ENCODE results near the gene MEX3B.

Gene MEX3B

GRCh38 chr15:82045892-82046665 lies at the start of gene MEX3B:
Gene MEX3B, minus strand, starts transcription at chr15:82046018. Its CDS starts 313 bp downstream, at chr15:82045705.
- DNase-seq = peak; percentile 83

- no peak for DNase-seq
Measured at GRCh38 chr15:82093774-82094211, 48.0 kb upstream of the MEX3B start.

DNA sequence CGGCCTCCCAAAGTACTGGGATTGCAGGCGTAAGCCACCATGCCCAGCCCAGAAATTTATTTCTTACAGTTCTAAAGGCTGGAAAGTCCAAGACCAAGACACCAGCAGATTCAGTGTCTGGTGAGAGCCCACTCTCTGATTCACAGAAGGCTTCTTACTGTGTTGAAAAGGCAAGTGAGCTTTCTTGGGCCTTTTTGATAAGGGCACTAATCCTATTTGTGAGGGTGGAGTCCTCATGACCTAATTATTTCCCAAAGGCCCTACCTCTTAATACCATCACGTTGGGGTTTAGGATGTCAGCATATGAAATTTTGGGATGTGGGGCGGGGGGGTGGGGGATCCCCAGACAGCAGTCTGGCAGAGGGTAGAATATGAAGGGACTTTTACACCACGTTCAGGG lies 47.5 kb upstream of the MEX3B start:
- no peak for DNase-seq

GRCh38 chr15:82091636-82092140 lies 45.9 kb upstream of the MEX3B start:
- DNase-seq = no peak

GRCh38 chr15:82086243-82086995 lies 40.6 kb upstream of the MEX3B start:
- no peak for DNase-seq

DNA sequence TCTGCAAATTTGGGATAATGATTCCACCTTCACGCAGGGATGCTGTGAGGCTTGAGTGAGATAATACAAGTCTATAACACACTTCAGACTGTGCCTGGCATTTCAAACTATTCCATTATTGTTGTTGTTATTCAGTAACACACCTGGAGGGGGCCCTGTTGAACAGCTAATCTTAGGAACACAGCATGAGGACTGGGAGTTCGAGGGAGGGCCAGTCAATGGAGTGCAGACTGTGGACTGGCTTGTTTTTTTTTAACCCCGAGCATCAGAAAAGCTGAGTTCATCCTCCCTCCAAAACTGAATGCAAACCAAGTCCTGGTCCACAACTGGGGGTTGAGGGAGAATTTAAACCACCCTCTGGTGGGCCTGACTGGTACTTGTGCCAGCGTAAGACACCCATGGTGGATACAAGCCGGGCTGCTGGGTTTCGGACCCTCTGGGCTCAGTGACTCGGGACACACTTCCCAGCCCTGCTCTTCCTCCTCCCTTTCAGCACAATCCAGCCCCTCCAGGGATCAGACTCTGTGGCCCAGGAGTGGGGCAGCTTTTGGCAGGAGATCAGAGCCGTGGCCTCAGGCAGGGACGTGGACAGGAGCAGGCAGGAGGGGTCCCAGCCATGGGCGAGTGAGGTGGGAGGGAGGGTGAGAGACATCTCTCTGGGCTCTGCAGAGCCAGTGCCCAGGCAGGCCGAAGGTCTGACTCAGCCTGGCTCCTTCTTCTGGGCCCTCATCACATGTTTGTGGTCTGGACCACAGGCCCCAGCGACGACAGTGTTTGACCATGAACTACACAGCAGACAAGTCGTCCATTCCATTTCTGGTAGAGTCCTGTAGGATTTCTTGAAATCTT lies 36.3 kb upstream of the MEX3B start:
- DNase-seq = no peak

DNA sequence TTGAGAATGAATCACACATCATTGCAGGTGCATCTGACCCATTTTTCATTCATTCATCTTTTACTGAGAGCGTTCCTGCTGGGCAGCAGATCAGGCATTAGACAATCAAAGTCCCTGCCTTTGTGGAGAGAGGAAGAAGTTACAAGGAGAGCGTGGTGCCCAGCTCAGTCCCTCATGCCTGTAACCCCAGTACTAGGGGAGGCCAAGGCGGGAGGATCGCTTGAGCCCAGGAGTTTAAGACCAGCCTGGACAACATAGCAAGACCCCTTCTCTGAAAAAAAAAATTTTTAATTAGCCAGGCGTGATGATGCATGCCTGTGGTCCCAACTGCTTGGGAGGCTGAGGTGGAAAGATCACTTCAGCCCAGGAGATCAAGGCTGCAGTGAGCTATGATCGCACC lies 35.0 kb upstream of the MEX3B start:
- no peak for DNase-seq

- no peak for DNase-seq
Measured at GRCh38 chr15:82079736-82080135, 33.9 kb upstream of the MEX3B start.

DNA sequence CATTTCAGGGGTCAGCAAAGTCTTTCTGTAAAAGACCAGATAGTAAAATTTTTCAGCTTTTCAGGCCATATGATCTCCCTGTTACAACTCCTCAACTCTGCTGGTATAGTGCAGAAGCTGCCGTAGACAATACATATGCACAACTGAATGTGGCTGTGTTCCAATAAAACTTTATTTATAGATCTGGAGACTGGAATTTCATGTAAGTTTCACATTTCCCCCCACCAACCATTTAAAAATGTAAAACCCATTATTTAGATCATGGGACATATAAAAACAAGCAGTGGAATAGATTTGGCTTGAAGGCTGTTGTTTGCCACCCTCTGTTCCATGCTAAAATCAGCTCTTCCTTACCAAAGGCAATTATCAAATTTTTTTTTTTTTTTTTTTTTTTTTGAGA lies 28.8 kb upstream of the MEX3B start:
- no peak for DNase-seq

DNA sequence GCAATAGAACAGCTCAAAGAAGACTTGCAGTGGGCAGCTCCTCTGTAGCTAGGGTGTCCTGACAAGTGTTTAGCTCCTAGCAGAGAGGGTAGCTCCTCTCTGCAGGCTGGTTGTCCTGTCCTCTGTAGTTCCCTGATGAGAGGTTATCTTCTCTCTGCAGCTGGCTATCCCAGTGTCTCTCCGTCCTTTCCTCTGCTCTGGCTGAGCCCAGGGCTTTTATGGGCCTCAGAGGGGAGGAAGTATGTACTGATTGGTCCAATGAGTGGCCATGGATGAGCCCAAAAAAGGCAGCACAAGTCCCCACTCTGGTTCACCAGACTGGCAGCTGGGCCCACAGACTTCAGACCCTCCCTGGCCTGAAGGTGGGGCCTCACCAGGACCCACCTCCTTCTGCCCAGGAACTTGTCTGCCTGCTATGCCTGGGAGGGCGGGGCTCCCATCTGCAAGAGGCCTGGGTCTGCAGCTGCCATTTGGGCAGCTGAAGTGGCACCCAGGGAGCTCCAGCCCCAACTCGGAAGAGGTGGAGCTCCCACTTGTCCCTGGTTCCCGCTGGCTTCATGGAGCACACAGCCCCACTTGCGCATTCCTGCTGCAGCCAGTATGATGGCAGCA lies 27.2 kb upstream of the MEX3B start:
- DNase-seq = no peak

DNA sequence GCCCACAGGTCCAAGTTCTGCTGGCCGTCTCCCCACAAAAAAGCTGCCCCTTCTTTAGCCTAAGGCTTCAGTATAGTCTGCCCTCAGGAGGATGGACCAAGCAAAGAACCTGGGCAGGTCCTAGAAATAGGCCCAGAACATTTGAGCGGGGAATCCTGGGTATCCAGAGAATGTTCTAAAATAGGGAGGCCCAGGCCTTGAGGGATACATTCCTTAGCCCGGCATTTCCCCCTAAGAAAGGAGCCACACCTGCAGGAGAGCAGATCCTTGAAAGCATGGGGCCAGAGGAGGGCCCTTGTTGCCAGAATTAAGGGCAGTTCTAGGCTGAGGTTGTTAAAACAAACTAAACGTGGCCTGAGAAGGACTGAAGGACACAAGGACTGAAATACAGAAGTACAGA lies 20.6 kb upstream of the MEX3B start:
- DNase-seq = no peak

DNA sequence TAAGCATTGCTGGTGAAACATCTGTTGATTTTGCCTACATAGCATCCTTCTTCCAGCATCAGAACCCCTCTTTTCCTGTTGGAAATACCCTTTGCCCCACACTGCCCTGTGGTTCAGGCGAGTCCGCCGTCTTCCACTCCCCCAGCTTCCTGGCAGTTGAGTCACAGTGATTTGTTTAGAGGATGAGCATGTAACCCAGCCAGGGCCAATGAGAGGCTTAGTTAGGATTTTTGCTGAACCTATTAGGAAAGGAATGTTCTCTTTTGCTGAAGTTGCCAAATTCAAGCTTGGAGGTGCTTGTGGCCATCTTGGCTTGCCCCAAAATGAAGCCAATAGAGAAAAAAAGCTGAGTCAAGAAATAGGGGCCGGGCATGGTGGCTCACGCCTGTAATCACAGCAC lies 19.0 kb upstream of the MEX3B start:
- DNase-seq = no peak

DNA sequence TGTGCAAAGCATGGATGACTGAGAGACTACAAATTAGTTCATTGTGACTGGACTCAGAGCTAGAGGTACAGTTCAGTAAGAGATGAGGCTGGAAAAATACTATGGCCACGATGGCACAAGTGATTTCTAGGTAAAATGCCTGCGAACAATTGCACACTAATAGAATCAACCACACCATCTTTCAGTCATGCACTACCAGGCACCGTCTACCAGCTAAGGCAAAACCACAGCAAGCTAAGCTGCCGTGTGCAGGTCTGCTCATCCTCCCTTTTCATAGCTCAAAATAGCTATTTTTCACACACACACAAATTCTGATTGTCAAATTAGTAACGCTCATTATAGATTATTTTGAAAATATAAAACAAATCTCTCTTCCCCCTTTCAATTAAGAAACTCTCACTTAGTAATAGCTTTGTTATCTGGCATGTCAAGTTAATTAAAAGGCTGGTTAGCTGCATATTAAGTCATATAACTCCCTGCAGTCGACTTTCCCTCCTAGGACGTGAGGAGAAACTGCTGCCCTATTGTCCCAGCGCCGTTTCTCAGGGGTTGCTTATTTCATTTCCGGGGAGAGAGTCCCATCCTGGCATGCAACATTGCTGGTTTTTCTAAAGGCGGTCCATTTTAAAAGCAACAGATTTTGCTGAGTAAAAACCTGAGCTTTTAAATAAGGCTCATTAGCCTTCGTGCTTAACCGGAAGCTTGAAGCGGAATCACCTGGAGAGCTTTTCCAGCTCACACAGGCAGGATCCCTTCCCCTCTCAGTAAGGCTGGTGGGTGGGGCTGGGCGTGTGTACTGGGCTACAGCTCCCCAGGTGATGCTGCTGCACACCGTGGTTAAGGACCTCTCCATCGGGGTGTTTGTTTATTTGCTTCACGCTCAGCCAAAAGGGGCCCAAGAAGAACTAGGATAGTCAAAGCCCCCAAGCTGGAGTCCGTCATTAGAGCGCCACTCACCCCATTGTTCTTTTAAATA lies 16.9 kb upstream of the MEX3B start:
- DNase-seq = no peak

- DNase-seq = no peak
Measured at GRCh38 chr15:82060817-82061216, 15.0 kb upstream of the MEX3B start.

DNA sequence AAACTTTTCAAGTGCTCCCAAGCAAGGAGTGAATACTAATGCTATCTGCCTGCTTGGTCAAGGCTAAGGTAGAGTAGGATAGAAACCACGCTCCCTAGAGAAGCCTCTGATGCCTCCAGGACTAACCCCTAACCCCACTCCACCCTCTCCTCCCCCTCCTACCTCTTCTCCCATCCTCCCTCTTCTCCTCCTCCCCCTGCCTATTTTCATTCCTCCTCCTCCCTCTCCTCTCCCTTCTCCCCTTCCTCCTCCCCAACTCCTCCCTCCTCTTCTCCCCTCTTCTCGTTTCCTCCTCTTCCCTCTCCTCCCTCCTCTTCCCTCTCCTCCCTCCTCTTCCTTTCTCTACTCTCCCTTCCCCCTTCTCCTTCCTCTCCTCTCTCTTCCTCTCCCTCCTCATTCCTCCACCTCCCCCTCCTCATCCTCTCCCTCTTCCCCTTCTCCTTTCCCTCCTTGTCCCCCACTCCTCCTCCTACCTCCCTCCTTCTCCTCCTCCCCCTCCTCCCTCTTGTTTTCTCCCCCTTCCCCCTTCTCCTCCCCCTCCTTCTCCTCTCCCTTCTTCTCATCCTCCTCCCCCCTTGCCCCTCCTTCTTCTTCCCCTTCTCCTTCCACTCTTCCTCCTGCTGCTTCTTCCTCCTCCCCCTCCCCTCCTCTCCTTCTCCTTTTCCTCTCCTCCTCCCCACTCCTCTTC lies 12.8 kb upstream of the MEX3B start:
- no peak for DNase-seq

DNA sequence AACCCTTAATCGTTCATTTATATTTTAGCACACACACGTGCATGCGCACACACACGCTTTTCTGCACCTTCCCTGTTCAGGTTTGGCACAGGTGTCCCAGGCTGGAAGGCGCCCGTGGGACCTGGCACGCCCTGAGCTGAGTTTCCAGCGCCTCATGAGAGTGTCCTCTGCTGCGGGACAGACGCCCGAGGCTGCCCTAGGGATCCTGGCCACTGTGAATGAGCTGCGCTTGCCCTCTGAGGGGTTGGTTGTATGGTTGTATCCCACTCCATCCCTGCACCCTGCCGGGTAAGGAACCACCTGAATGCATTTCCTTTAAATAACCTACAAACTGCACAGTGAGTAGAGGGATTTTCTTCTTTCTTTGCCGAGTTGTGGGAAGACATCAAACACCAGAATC lies 12.2 kb upstream of the MEX3B start:
- no peak for DNase-seq

DNA sequence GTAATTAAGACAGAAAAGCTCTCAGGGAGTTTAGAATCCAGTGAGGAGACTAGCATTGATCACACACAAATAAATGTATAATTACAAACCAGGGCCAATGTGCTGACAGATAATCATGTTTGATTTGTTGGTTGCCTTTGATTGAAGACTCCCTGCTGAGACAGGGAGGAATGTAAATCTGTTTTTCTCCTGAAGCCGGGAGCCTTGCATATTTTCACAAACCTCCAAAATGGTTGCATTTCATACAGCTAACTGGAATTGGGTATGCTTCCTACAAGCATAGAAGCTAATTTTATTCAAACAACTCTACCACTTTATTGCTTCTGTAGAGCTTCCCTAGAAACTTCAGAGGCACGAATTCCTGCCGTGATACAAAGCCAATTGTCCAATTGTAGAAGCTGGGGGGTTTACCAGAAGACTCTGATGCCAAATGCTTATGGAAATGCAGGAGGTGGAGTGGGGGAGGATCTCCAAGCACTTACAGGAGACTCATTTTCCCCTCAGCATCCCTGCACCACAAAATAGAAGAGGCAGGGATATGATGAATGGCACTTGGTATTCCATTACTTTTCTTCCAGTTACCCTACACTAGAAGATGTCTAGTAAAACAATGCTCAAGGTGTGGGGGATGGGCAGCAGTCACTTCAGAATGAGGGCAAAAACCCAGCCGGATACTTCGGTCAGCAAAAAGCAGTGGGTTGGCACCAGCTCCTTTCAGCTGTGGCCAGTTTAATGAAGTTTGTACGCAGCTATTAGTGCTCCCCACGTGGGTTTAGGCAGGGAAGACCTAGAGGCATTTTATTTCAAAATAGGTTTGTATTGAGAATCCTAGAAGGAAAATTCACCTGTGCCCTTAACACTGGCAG lies 11.4 kb upstream of the MEX3B start:
- no peak for DNase-seq

- no peak for DNase-seq
Measured at GRCh38 chr15:82052751-82053150, 6.9 kb upstream of the MEX3B start.

- DNase-seq = no peak
Measured at GRCh38 chr15:82051664-82052063, 5.8 kb upstream of the MEX3B start.

- DNase-seq = no peak
Measured at GRCh38 chr15:82048811-82049210, 3.0 kb upstream of the MEX3B start.
